CD4-positive, alpha-beta T cell treated with Interleukin-17A for 1 hour (primary cell): ENCODE results near the gene NAXD.

Source experiments
- DNase-seq: peaks from one replicate; pipeline ENCODE4 v3.0.0-alpha.2; 2020

Gene NAXD

DNA sequence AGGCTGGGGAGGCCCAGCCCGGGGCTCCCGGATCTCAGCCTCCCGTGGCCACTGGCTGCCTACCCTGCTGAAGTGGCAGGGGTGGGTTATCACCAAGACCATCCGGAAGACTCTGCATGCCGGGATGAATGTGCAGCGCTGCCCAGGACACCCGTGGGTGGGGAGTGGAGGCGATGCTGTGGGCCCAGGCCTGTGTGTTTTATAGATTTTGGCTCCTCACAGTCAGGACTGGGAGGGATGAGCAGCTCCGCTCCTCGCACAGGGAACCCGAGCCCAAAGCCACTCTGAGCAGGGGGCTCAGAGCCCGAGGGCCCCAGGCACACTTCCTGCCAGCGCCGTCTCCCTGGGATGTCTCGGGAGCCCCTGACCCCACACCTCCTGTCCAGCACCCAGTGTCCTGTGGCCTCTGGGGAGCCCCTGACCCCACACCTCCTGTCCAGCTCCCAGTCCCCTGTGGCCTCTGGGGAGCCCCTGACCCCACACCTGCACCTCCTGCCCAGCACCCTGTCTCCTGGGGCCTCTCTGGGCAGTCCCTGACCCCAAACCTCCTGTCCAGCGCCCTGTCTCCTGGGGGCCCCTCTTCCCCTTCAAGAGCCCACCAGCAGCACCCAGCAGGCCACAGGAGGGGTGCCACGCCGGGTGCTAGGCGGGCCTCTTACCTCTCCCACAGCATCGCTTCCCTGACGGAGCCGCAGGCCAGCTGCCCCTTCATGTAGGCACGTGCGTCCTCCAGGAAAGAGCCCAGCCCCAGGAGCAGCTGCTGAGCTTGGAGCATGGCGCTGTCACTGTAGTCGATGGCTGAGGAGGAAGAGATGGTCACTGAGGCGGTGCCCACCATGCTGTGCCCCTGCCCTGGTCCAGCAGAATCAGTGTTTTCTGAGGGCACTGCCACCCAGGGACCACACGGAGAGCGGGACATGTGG lies 31.4 kb downstream of the NAXD start:
- DNase-seq, result no peak

GRCh38 chr13:110647365-110647737 lies 32.0 kb downstream of the NAXD start:
- DNase-seq, result no peak

- no peak for DNase-seq
Measured at GRCh38 chr13:110648146-110648819, 32.9 kb downstream of the NAXD start.

DNA sequence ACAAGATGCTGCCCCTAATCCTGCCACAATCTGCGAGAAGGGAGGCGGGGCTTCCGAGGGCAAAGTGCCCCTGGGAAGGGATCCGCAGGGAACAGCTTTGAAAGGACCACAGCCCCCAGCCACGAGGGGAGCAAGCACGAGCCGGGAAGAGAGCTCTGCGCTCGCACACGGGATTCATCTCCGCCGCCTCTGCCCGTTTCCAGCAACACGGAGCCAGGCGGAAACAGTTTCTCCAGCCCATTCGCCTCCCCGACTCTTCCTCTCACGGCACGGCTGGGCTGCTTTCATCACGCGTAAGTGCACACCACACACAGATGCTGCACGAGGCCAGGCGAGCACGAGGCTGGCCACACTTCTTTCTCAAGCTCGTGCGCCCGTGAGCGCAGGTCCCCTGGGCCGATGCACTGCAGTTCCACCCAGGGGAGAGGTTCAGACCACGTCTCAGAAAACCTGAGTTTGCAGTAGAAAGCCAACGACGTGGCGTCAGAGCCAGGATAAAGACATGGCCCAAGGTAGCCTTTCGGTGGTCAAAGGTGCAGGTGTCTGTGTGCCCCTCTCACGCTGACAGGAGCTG lies 33.6 kb downstream of the NAXD start:
- no peak for DNase-seq

DNA sequence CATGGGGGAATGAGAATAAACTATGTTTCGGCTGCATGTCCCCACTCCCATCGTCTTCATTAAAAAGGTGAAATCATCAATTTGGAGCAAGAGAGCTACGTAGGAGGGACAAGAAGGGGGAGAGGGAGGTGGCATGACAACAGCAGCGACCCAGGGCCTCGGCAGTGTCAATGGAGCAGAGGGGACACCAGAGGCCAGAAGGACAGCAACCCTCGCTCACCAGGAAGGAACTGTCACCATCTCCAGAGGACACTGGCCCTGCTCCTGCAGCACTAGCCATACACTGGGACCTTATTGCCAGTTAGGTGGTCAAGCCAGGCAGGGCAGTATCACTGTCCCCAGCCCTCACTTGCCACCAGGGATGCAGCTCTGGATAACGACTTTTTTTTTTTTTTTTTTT lies 34.2 kb downstream of the NAXD start:
- DNase-seq, result no peak

DNA sequence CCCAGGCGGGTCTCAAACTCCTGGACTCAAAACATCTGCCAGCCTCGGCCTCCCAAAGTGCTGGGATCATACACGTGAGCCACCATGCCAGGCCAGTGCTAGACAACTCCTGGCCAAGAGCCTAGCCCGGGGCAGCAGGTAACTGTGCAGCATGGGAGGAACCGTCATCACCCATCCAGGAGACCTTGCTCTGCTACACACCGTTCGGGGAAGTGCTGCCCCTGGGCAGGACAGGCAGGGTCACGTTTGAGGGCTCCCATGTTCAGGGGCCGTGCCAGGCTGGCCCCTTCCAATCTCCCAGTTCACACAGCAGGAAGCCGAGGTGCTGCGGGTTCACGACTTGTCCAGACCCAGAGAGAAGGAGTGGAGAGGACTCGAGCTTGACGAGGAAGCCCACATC lies 35.1 kb downstream of the NAXD start:
- no peak for DNase-seq

DNA sequence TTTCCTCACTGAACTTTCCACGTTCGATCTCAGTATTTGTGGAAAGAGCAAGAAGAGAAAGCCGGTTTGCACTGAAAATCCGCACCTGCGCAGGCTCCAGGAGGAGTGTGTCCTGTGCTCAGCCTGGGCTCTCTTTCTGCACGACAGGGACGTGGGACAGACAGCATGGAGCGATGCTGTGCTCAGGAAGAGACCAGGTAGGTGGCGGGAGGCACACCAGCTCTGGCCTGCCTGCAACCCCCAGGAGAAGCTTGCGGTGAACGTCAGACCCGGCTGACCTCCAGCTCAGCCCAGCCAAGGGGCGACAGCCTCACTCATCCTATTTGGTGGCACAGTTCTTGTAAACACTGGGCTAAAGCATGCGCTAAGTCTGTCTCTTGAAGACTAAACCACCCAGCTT lies 35.9 kb downstream of the NAXD start:
- no peak for DNase-seq

GRCh38 chr13:110651726-110652230 lies 36.4 kb downstream of the NAXD start:
- DNase-seq, result no peak

- no peak for DNase-seq
Measured at GRCh38 chr13:110652231-110652730, 36.9 kb downstream of the NAXD start.

DNA sequence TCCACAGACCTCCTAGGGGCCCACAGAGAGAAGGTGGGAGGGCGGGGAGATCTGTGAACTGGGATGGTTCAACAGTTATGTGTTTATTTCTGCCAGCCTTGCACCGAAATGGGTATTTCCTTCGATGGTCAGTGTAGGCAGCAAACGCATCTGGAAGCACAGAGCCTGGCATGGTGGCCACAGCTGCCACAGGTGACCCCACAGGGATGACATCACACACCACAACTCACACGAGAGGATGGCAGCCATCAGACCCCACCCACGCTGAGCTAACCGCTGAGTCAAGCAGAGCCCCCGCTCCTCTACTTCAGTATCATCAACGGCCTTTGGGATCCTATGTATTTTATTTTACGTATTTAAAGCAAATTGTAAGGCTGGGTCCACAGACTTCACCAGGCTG lies 37.4 kb downstream of the NAXD start:
- DNase-seq, result no peak

- DNase-seq, result no peak
Measured at GRCh38 chr13:110653271-110653670, 37.9 kb downstream of the NAXD start.

GRCh38 chr13:110653851-110654250 lies 38.5 kb downstream of the NAXD start:
- DNase-seq, result no peak

DNA sequence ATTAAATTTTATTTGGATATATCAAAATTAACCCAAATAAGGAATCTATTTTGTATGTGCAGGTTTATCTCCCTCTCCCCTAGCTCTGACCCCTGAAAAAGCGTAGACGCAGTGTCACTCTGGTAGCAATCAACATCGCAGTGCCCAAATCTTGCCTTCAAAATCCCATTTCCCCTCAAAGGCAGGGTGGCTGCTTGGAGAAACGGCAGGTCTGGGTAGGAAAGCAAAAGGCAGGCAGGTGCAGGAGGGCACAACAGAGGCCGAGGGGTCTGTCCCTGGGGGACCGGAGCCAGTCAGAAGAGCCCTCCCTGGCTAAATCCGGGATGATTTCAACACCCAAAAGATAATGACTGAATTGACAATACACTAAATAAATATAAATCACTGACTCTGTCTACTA lies 41.9 kb downstream of the NAXD start:
- DNase-seq, result no peak

DNA sequence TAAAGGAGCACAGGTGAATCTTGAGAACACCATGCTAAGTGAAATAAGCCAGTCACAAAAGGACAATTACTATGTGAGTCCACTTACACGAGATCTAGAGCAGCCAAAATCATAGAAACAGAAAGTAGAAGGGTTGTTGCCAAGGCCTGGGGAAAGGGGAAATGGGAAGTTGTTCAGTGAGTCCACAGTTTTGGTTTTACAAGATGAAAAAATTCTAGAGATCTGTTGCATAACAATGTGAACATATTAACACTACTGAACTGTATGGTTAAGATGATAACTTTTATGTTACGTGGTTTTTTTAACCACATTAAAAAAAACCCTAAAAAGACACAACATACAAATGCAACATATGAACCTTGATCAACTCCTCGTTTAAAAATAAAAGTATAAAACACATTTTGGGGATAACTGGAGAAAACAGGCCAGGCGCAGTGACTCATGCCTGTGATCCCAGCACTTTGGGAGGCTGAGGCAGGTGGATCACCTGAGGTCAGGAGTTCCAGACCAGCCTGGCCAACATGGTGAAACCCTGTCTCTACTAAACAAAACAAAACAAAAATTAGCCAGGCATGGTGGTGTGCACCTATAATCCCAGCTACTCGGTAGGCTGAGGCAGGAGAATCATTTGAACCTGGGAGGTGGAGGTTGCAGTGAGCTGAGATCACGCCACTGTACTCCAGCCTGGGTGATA lies 43.0 kb downstream of the NAXD start:
- peak; percentile 37 for DNase-seq

DNA sequence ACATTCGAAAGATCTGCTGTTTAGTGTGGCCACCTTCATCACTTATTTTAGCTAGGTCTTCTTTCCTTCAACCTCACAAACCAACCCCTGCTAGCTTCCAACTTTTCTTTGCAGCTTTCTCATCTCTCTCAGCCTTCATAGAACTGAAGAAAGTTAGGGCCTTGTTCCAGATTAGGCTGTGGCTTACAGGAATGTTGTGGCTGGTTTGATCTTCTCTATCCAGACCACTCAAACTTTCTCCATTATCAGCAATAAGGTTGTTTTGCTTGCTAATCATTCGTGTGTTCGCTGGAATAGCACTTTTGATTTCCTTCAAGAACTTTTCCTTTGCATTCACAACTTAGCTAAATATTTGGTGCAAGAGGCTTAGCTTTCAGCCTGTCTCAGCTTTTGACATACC lies 45.9 kb downstream of the NAXD start:
- DNase-seq, result no peak

GRCh38 chr13:110662091-110662490 lies 46.7 kb downstream of the NAXD start:
- no peak for DNase-seq

DNA sequence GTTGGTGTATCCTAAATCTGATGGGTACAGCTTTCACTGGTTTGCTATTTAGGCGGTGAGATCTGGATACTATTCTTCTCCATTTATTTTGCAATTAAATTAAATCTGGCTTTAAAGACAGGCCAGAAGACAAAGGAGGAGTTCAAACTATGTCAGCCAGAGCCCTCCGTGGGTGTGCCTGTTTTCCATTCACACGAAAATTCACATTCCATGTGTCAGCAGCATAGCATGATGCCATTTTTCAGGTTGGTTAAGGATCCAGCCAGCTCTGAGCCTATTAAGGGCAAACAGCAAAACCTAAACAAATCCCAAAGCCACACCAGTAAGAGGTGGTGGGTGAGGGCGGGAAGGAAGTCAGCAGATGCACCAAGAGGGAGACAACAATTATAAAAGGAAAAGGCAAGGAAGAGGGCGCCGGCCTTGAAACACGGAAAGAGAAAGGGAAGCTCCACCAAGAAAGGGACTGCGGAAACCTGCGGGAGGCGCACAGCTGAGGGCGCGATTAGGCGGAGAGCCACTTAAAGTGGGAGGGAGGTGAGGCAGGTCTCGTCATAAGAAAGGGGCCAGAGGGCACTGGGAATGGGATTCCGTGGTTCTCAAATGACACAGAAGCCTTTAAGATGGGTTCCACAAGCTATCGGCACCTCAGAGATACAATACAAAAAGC lies 47.6 kb downstream of the NAXD start:
- no peak for DNase-seq

GRCh38 chr13:110663491-110663890 lies 48.1 kb downstream of the NAXD start:
- DNase-seq, result no peak

GRCh38 chr13:110664041-110664440 lies 48.7 kb downstream of the NAXD start:
- DNase-seq, result no peak

- no peak for DNase-seq
Measured at GRCh38 chr13:110664673-110665072, 49.3 kb downstream of the NAXD start.

DNA sequence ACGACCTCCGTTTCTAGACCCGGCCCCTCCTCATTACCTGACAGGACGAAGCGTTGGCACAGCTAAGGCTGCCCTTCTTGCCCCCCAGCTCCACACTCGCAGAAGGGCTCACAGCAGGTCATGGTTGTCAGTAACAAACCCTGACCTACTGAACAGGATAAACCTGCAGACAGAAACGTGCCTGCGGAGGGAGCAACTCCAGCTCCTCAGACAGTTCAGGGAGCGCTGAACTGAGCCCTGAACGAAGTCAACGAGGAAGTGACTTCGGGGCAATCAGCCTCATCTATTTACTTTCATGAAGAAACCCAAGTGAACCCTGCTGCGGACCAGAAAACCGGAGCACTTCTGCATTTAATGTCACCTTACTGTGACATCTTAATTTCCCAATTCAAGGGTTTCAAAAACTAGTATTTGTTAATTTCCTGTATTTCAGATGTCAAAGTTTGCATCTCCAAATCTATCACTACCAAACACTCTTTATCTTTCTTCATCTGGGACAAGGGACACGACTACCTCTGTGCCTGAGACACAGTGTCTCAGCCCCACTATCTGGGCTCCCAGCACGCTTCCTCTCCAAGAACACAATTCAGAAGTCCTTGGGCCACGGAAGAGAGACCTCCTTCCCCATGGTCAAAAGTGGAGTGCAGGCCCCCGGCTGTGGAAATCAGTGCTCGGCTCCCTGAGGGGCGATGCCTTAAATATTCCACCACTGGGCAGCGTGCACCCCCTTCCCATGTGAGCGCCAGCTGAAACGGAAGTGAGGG lies 50.3 kb downstream of the NAXD start:
- no peak for DNase-seq

GRCh38 chr13:110666255-110666533 lies 50.8 kb downstream of the NAXD start:
- no peak for DNase-seq
